Hematopoietic multipotent progenitor cell (in vitro differentiated cells): Measurements from ENCODE around the gene MPHOSPH9. TPM values are rescaled to one million over a fixed set of nuclear protein-coding genes. Genes with fewer than 3 reads are reported as not detected.

Source experiments
- DNase-seq, 3 donors: peaks; one replicate each; pipeline ENCODE4 v3.0.0-alpha.2; 2011 to 2015; ENCODE audit warnings: low read depth in 2 of 3, low spot score in 2 of 3
- total RNA-seq: library from RNA; depleted of rRNA; stranded (reverse); fragments of >200 nt; gene quantifications from one replicate; pipeline ENCODE4 v1.2.3, GENCODE V29; 2012

The MPHOSPH9 gene
- total RNA-seq, 1 donor: 40.9 TPM

DNA sequence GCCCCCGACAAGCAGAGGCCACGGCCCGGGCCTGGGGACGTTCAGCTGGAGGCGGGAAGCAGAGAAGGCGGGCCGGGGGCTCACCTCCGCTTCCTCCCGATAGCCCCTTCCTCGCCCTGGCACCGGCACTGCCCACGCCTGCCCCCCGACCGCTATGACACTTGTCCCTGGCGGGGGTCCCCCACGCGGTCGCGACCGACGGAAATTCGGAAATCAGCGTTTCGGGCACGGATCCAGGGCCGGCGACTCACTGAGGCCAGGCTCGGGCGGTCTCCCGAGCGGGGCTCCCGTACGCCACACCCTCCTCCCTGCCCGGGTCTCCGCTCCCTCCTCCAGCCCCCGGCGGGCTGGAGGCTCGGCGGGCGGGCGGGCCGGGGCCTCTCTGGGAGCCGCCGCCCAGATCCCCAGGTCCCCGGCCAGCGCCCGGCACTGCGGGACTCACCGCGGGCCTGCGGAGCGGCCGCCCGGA, 82.6 kb downstream of the MPHOSPH9 start:
- peak in 1 of 3 donors; percentile 29 for DNase-seq

DNA sequence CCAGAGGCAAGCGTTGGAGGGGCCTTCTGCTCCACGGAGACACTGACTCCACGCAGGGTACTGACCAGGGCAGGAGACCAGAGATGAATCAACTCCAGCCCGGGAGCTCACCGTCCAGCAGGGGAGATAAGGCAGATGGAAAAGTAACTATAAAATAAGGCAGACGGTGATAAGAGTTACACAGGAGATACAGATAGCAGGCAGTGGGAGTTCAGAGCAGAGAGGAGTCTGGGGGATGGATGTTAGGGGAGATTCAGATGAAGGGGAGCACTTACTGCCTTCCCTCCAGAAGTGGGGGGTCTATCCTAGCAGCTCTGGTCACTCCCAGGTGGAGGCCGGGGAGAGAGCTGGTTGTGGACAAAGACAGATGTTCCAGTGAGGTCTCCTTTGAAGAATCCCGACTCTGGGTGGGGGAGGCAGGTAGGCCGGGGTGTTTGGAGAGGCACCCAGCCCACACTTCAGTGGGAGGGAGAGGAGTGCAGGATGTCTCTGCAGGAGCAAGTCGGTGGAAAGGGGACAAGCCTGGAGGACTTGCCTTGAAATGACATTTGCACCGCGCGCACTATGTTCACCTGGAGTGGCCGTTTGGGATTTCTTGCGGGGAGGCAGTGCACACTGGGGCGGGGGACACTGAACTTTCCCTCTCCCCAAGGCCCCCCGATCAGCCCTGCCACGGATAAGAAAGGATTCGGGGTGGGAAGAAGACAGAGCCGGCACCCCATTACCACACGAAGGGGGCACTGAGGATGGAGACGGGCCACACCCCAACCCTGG, 83.3 kb downstream of the MPHOSPH9 start:
- DNase-seq: no peak

DNA sequence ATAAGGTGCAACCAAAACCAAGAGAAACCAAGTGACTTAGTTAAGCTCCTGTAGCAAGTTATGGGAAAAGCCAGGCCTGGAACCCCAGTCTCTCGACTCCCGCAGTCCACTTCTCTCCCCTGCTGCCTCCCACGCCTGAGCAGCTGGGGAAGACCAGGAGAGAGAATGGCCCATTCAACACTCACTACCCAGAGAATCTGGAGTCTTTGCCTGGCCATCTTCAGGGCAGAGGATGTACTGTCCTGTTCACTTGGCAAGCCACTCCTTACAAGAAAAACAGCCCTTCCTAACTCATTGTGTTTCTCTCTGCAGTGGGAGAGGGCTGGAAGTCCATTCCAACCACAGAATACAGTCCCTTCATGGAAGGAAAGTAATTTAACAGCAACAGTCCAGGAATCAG, 83.9 kb downstream of the MPHOSPH9 start:
- DNase-seq: no peak

DNA sequence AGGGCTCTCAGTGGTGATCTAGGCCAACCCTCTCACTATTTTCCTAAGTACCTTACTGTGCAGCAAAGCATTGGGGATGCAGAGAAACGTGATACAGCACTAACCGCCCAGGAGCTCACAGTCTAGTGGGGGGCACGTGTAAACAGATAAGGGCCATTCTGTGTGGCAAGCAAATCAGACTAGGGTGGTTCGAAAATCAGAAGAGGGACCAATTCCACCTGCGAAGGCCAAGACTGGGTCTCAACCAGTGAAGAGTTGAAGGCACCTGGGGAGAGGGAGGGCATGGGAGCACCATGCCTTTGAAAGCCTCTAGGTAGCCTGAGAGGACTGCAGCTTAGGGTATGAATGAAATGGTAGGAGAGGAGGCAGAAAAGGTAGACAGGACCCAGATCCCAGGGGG, 84.3 kb downstream of the MPHOSPH9 start:
- DNase-seq: no peak

DNA sequence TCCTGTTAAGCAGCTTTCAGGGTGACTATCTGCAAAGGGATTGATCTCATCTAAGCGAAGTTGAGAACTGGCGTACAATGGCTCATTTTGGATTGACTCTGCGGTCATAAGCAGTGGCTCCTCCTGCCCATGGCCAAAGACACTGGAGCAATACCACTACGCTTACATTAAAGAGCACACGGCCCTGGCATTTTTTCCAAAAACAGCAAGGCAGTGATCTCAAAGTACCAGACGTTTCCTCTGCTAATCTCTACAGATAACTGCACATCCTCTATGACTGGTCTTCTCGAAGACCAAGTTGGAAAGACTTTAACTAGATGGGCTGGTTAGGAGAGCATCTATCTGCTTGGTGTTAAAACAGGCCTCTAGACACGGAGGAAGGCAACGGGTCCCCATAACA, 84.7 kb downstream of the MPHOSPH9 start:
- DNase-seq: peak in 2 of 3 donors; percentile 29 to 59

DNA sequence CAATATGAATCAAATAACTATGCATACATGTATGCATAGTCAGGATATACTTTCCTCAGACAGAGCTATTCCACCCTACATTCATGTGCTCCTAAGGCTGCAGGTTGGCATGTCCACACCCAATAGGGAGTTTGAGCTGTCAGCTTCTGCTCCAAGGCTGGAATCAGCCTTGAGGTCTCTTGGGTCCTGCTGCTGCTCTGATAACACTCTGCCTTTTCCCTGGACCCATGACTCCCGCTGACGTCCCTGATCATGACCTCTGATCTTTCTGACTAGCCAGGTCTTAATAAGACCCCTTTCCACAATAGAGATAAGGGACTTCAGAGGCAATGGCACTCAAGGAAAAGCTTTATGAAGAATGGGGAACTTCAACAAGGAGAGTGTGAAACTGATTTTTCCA, 87.7 kb downstream of the MPHOSPH9 start:
- DNase-seq: no peak

DNA sequence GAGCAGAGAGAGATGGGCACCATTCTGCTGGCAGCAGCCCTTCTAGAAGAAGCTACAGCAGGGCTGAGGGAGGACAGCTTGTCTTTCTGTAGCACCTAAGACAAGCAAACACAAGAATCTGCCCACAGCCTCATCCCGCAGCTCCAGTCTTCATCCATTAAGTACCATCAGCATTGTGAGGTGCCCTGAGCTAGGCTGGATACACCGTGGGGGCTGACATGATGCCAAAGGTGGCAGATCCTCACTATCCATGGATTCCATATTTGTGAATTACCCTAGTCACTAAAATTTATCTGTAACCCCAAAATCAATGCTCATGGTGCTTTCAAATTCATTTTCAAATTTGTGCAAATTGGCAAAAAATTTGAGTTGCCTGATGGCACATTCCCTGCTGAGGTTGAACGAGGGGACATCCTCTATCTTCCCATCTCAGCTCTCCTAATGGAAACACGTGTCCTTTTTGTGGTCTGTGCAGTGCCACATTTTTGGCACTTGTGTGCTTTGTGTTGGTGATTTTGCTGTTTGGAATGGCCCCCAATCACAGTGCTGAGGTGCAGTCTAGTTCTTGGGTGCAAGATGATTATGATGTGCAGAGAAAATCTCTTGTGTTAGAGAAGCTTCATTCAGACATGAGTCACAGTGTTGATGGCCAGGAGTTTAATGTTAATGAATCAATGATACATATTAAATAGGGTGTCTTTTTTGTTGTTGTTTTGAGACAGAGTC, 89.0 kb downstream of the MPHOSPH9 start:
- DNase-seq: no peak

DNA sequence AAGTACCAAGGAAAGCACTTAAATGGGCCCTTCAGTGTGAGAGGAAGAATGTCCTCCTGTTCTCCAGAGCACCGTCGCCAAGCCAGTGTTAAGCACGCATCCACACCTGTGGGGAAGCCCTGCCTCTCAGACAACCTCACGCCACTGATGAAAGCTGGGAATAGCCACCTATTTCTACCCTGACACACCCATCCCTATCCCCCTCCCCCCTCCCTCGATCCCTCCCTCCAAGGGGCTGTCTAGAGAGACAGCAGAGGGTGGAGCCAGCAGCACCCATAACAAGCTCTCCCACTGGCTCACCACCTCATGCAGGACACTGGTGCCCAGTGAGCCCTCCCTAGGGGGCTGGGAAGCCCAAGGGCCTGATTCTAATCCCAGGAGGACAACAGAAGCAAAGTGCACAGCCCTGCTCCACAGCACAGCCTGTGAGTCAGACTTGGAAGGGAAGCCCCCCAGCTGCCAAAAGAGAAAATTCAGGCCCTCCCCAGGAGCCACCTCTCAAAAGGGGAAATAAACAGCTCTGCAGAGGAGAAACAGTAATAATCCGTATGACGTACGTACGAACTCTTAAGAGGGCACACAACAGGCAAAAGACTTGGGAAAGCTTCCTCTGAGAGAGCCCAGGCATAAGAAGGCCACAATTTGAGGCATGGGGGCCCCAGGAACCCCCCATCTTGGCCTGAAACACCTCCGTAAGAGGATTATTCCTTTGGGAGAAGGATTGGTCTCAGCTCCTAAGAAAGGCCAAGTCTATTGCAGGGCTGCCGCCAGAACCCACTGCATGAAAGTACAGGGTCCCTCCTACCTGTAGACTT, 89.8 kb downstream of the MPHOSPH9 start:
- peak in 2 of 3 donors; percentile 86 to 88 for DNase-seq

DNA sequence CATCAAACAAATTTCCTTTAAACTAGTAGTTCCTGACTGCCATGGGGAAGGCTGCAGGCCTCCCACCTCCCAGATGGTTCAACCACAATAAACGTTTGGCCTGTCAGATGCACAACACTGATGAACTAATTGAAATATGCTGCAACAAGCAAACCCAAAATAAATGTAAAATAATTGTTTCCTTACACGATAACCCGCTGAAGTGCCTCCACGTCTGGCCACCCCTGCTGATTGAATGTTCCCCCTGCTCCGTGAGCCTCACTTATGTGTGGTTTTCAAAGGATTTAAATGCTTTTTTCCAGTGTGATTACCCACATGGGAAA, 90.5 kb downstream of the MPHOSPH9 start:
- no peak for DNase-seq

DNA sequence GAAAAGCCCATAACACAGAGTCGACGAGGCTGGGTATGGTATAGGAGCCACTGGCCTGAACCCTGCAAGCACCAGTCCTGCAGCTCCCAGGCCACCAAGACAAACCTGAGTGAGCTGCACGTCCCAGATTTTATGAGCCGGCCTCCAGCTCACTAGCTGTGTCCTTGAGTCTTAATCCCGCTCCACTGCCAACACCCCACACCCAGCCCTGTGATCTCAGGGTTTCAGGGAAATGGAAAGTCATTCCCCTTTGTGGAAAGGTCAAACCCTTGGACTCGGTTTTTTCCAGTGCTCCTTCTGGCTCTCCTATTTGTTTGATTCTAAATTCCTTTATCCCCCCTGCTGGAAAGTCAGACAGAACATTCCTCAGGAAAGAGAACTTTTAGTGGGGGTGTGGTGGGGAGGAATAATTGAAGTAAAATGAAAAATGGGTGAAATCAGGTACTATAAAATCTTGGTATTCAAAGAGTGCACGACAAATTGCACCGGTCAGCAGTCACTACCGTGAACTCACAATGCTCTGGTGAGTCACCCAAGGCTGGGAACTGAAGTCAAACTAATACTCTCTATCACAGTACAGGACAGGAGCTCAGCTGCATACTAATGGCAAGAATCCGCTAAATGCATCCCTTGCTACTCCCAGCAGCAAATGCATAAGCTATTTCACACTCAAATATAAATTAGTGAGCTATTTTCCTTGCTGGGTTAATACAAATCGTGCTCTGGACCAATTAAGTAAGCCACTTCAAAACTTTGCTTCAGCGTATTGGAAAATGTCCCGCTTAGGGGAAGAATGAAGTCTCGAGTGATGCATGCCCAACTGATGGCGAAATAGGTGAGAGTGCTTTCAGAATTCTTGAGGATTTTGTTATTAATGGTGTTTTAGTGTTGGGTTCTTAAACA, 91.1 kb downstream of the MPHOSPH9 start:
- DNase-seq: no peak

DNA sequence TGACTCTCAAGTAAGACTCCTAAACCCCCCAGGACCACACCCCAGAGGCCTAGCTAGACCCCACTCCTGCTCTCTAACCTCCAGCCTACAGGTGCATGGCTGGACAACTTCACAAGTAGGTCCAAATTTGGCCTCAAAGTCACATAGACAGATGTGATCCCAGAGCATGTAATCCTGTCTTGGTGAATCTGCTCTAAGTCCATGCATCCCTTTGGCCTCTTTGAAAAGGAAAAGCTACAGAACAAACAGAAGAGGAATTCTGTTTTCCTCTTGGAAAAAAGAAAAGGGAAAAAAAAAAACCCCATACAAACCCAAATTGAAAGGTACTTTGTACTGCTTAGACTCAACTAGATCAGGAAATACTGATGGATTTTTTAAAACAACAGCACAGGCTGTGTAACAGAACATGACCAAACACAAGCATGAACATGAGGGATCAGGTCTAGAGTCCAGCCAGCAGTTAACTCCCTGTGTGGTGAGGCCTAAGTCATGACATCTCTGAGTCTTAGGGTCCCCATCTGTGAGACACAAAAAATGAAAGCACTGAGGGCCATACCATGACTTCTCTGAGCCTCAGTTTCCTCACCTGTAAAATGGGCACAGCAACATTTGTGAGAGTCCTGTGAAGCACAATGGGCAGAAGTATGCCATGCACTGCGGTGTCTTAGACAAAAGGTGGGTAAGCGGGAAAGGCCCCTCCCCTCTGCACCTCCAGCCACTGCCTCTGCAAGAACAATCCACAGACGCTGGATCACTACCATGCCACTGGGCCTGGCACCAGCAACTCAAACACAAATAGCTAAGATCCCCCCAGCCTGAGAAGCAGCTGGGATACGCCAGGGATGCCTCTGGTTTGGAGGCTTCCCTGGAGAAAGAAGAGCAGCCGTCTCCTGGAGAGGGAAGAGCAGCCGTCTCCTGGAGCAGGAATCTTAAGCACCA, 92.0 kb downstream of the MPHOSPH9 start:
- DNase-seq: no peak

DNA sequence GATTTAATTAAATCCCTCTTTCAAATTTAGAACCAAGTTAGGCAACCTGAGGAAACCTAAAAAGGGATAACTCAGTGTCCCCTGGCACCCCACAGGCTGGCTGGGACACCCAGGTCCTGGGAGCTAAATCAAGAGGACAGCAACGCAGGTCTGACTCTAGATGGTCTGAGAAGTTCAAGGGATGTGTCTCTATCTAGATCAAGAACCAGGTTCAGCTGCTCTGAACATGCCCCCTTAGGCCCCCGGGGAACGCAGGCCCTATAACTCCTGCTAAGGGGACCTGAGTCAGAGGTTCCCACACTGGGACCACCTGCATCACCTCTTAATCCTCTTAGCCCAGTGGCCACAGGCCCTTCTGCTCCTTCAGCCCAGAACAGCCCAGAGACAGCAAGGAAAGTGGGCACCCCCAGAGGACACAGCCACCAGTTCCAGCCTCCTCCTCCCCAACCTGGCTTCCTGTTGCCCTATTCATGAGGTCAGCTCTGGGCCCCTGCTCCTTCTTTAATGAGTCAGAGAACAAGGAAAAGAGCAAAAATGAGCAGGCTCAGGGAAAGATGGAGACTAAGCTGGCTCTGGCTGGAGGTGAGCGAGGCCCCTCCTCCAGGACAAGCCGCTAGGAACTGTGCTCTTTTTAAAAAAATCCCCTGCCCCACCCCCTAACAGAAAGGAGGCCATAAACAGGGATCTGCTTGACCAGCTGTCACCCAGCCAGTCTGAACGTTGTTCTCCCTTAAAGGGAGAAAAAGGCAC, 92.8 kb downstream of the MPHOSPH9 start:
- DNase-seq: no peak

DNA sequence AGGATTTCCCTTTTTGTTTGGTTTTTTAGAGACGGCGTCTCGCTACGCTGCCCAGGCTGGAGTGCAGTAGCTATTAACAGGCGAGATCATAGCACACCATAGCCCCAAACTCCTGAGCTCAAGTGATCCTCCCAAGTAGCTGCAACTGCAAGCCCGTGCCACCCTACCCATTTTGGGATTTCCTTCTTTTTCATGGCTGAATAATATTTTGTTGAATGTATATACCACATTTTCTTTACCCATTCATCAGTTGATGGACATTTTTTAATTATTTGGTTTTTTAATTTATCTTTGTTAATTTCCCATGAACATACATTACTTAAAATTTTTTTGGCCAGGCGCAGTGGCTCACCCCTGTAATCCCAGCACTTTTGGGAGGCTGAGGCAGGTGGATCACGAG, 97.3 kb downstream of the MPHOSPH9 start:
- DNase-seq: no peak

DNA sequence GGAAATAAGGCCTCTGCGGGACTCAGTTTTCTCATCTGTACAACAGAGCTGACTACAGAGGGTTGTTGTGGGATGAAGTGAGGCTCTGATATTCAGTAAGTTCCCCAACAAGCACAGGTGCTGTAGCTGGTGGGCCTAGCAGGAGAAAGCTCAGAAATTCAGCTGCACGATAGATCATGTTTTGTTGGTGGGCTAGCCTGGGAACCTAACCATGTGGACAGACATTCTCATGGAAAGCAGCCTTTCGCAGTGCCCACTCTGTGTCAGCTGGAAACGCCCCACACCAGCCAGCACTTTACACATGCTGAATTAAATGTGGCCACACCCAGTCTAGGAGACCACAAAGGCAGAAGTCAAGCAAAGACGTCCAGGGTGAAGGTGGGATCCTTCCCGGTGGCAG, 98.1 kb downstream of the MPHOSPH9 start:
- no peak for DNase-seq

DNA sequence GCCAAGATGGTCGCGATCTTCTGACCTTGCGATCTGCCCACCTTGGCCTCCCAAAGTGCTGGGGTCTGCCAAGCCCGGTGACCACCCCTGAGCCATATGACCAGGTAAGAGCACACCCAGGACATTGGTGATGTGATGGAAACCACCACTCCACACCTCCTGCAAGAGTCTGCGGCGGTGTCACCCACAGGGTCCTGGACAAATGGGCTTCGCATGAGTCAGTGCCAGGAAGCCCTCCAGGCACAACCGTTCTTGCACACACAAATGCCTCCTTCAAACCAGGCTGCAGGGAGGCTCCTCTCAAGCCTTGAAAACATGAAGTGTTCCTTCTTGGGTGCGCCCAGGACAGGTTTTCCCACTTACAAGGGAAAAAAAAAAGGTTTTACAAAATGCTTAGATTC, 98.7 kb downstream of the MPHOSPH9 start:
- no peak for DNase-seq

DNA sequence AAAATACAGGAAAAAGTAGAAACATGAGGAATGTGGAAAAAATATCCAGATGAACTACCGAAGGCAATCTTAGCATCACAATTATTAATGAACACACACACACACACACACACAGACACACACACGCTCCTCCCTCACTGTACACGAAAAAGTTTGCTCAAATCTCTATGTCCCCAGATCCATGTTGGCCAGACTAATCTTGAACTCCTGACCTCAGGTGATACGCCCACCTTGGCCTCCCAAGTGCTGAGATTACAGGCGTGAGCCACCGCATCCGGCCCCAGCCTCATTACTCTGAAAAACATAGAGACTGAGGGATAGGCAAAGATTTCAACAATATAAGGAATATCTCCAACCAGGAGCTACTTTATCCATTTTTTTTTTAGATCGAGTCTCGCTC, 99.2 kb downstream of the MPHOSPH9 start:
- DNase-seq: no peak

DNA sequence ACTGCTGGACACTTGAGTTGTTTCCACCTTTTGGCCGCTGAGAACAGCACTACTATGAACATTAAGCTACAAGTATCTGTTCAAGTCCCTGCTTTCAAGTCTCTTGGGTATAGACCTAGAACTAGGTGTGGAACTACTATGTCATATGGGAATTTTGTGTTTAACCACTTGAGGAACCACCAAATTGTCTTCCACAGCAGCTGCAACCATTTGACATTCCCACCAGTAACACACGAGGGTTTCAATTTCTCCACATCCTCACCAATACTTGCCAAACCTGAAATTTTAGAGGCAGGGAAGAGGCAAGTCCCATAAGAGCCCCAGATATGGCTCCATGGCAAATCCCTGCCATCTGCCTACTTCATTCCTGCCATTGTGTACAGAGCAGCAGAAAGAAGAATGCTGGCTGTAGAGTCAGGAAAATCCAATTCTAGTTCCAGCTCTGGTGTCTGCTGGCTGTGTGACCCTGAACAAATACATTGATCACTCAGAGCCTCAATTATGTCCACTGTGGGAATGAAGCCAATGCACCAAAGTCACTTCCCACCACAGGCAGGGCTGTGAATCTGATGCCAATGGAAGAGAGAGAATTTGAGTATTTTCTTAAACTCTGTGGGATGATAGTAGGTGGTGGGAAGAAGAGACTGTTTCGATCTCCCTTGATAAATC, 99.9 kb downstream of the MPHOSPH9 start:
- DNase-seq: no peak

DNA sequence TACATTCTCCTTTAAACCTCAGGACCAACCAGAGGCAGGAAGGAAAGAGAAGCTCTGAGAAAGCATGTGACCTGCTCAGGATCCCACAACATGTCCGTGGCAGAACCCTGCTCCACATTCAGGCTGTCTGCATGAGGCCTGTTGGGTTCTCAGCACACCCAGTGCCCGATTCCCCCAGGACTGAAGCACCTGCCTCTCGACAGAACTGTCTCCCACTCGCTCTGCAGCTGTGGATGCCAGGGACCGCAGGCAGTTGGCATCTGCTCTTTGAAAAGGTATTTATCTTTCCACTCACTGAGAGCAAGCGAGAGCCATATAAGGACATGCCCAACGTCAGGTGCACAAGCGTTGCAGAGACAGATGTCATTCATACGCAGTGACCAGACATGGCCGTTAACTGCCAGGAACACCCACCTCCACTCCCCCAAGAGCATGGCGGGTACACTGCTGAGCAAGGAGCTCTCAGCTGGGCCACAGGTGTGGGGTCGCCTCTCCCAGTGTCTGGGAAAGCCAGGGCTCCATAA, 101.0 kb downstream of the MPHOSPH9 start:
- DNase-seq: no peak
